Measurements from ENCODE around the gene USP2.

The USP2 gene

DNA sequence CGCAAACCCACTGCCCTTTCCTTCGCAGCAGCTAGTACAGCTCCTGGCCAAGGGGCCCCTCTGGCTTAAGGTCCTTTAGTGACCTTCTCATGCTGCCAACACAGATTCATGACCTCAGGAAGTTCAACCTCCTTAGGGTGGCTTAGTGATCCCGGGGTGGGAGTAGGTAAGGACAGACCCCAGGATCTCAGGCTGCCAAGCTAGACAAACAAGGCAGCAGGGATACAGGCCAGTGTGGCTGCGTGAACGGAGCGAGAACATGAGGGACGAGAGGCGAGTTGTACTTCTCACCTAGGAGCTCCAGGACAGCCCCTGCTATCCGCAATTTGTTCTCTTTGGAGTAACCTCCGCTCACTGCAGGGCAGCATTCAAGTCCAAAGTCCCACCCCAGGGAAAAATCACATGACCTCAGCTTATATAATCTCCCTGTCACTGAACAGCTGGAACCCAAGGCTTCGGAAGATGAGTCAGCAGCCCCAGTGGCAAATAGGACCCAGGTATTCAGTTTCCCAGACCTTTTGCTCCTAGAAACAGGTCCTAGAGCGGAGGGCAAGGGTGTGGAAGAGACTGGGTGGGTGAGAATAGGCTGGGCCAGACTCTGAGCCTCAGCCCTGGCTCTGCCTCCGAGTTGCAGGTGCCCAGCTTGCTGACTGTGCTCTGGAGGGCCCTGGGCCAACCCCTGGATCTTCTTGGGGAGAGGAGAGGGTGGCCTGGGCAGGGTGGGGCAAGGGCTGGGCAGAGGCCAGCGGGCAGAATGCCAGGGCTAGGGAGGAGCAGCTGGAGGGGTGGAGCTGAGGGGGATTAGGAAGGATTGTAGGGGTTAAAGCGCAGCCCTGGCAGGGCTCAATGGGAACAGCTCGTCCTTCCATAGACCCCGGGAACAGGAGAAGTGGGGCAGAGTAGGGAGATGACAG is 13.1 kb downstream of the USP2 start:
- no peak overlapping the region for H3K4me3 ChIP-seq (ENCODE audit: low read length)
- no peak for TF ChIP-seq CTCF (conservative IDR thresholded peaks at IDR 0.05; ENCODE audit: low read length)
- DNase-seq (ENCODE audit: low read depth), result no peak

GRCh38 chr11:119367661-119368120 is 13.8 kb downstream of the USP2 start:
- no peak for DNase-seq (ENCODE audit: low read depth)
- no peak for TF ChIP-seq CTCF (conservative IDR thresholded peaks at IDR 0.05; ENCODE audit: low read length)
- H3K4me3 ChIP-seq (ENCODE audit: low read length), result no peak overlapping the region

- no peak overlapping the region for H3K4me3 ChIP-seq (ENCODE audit: low read length)
- DNase-seq (ENCODE audit: low read depth), result no peak
- TF ChIP-seq CTCF (conservative IDR thresholded peaks at IDR 0.05; ENCODE audit: low read length), result no peak
Observed at GRCh38 chr11:119366690-119367620, 14.5 kb downstream of the USP2 start.

DNA sequence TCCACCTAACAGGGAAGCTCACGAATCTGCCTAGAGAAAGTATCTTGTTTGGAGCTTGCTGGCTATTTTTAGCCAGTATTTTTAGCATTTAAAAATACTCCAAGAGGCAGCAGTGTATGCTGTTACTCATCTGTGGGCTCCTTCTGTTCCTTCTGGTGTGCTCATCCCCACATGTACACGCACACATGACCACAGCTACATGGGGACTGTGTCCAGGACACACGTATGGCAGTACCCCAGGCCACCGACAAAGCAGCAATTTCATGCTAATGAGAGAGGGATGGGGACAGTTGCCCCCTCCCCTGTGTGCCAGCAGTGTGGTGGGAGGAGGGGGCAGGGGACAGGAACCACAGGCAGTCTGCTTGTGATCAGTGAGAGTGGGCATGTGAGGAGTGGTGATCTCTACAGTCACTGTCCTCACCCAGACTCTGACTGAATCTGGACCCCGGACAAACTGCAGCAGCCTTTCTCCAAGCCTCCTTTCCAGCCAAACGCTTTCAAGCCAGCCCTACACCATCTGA is 16.4 kb downstream of the USP2 start:
- TF ChIP-seq CTCF (conservative IDR thresholded peaks at IDR 0.05; ENCODE audit: low read length), result no peak
- peak; percentile 35 for DNase-seq (ENCODE audit: low read depth)
- H3K4me3 ChIP-seq (ENCODE audit: low read length), result no peak overlapping the region

- TF ChIP-seq CTCF (conservative IDR thresholded peaks at IDR 0.05; ENCODE audit: low read length), result no peak
- H3K4me3 ChIP-seq (ENCODE audit: low read length), result peak overlapping the region; percentile 30; the same call in 1 of the 2 replicates
- peak; percentile 24 for DNase-seq (ENCODE audit: low read depth)
Observed at GRCh38 chr11:119363851-119364590, 17.5 kb downstream of the USP2 start.

DNA sequence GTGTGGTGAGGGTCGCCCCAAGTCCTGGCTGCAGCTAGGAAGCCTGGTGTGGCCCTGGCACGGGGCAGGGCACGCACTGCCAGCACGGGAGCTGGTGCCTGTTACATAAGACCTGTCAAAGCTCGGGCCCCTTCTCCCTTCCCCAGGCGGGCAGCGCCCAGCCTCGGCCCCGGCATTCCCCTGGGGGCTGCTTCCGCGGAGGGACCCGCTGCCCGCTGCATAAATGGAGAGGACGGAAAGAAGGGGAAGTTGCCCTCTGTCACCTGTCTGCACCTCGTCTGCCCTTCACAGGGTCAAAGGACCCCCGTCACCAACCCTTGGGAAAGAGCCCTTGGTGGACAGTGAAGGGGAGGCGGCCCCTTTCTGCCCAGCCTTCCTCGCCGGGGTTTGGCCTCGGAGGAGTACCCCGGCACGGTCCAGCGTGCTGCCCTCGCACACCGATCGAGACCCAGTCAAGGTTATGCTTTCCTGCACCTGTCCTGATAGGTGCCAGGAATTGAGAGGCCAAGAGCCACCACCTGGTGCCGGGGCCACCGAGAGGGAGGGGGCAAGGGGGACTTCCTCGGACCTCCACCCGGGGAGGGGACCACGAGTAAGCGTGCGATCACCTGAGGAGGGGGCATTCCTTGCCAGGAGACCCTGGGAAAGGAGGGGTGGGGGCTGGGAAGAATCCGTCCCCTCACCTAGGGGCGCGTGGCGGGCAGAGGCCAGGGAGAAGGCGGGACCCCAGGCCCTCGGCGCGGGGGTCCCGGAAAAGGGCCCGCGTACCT is 18.2 kb downstream of the USP2 start:
- DNase-seq (ENCODE audit: low read depth), result no peak
- no peak for TF ChIP-seq CTCF (conservative IDR thresholded peaks at IDR 0.05; ENCODE audit: low read length)
- no peak overlapping the region for H3K4me3 ChIP-seq (ENCODE audit: low read length)

All from AG10803 (cell line).